ENCODE results near the gene FAM180A.
"Not testable (repeated sequence)": the region's sequence is repeated elsewhere in the genome, so short reads cannot be mapped to it uniquely, and the experiment has no call there.

The FAM180A gene

DNA sequence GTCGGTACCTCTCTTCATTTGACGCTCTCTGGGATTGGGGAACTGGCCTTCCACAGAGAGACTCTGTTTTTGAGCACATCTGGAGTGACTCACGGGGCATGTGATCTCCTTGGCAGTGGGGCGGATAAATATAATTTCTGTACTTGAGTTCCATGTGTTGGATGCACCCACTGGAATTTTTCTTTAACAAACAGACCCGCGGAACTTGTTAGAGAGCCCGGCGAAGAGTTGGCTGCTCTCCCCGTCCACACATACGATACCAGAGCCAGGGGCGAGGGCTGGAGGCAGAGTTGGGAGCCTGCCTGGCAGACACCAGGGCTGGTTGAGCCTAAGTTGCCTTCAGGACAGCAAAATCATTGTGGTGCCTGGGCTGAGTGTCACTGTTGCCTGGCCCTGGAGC lies at the start of gene FAM180A:
TSS of gene FAM180A (minus strand) at position 44 of the 400 bp plus-strand sequence. CDS start 233 bp downstream, outside the sequence.
- no peak for DNase-seq (ENCODE audit: low read depth in 2 of 2)

- no peak for DNase-seq (ENCODE audit: low read depth in 2 of 2)
Measured at GRCh38 chr7:135798095-135798494, 49.5 kb upstream of the FAM180A start.

- no peak for DNase-seq (ENCODE audit: low read depth in 2 of 2)
Measured at GRCh38 chr7:135795846-135796570, 47.4 kb upstream of the FAM180A start.

DNA sequence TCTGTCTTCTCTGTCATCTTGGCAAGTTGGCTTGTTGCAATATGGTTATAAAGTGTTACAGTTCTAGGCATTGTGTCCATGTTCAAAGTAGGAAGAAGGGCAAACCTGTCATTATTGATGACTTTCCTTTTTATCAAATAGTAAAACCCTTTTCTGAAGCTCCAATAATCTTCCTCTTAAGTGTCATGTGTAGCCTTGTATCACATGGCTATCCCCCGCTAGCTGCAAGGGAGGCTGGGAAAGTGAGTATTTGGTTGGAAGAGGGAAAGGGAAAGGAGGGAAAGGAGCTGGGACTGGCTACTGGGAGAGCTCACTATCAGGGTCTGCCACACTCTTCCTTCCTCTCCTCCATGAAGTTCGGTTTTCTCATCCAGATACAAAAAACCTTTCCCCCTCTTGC lies 45.2 kb upstream of the FAM180A start:
- DNase-seq (ENCODE audit: low read depth in 2 of 2), result no peak

GRCh38 chr7:135792866-135793265 lies 44.3 kb upstream of the FAM180A start:
- DNase-seq (ENCODE audit: low read depth in 2 of 2), result no peak

DNA sequence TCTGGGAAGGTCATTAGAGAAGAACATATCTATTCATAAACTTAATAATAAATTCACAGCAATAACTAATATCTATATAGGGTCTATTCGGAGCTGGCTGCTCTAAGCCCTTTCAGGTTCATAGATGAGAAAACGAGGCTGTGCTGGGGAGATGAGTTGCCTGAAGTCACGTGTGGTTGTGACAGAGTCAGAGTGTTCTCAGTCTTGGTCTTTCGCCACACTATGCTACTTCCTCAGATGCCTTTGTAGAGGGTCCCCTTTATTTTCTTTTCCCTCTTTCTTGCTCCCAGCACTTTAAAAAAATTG lies 43.7 kb upstream of the FAM180A start:
- DNase-seq (ENCODE audit: low read depth in 2 of 2), result no peak

DNA sequence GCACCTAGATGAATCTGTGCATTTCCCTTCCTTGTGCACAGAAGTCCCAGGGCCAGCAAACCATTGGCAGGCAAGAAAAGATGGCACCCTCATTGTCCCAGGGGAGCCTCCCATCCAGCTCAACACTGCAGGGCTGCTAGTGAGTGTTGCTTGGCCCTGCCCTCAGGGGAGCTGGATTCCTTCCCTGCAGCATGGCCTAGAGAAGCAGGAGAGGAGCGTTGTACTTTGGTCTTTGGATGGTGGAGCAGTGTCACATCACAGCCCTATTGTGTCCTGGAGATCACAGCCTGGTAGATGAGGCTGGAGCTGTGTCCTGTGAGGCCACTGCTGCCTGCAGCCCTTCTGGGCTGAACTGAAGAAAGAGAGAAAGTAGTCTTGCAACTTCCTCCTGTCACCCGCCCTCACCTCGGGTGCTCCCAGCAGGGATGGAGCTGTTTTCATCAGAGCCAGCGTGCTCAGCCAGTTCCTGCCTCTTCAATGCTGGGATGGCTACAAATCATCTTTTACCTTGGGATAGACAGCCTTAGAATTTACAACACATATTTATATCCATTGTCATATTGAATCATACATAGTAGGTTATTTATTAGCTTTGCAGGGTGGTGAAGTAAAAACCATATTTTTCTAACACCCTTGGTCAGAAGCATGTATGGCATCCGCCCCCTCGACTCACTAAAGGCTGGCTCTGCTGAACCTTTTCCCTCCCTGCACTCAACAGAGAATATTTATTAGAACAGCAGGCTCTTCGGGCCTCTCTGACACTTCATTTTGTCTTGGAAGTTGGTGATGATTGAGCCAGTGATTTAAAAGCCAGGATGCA lies 43.1 kb upstream of the FAM180A start:
- no peak for DNase-seq (ENCODE audit: low read depth in 2 of 2)

GRCh38 chr7:135790371-135790977 lies 41.9 kb upstream of the FAM180A start:
- no peak for DNase-seq (ENCODE audit: low read depth in 2 of 2)

GRCh38 chr7:135789956-135790355 lies 41.3 kb upstream of the FAM180A start:
- DNase-seq (ENCODE audit: low read depth in 2 of 2), result no peak

DNA sequence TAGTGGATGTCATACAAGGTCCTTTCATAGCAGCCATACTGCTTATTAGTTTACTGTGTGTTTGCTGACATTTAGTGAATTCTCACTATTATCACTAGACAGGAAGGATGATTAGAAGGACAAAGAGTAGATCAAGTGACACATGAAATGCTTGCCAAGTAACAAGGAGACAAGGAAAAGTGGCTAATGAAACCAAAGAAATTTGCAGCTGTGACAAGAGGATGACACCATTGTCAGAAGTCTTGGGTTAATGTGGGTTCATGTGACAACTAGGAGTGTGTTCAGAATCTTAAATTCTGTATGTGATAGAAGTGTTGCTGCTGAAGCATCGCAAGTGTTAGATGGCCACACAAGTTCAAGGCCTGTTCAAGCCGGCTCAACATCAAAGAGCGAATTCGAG lies 40.8 kb upstream of the FAM180A start:
- DNase-seq (ENCODE audit: low read depth in 2 of 2), result no peak

- DNase-seq (ENCODE audit: low read depth in 2 of 2), result no peak
Measured at GRCh38 chr7:135786911-135787310, 38.3 kb upstream of the FAM180A start.

GRCh38 chr7:135785065-135785464 lies 36.5 kb upstream of the FAM180A start:
- DNase-seq (ENCODE audit: low read depth in 2 of 2), result no peak

- DNase-seq (ENCODE audit: low read depth in 2 of 2), result no peak
Measured at GRCh38 chr7:135784013-135784412, 35.4 kb upstream of the FAM180A start.

GRCh38 chr7:135782801-135783200 lies 34.2 kb upstream of the FAM180A start:
- no peak for DNase-seq (ENCODE audit: low read depth in 2 of 2)

- no peak for DNase-seq (ENCODE audit: low read depth in 2 of 2)
Measured at GRCh38 chr7:135782377-135782776, 33.8 kb upstream of the FAM180A start.

DNA sequence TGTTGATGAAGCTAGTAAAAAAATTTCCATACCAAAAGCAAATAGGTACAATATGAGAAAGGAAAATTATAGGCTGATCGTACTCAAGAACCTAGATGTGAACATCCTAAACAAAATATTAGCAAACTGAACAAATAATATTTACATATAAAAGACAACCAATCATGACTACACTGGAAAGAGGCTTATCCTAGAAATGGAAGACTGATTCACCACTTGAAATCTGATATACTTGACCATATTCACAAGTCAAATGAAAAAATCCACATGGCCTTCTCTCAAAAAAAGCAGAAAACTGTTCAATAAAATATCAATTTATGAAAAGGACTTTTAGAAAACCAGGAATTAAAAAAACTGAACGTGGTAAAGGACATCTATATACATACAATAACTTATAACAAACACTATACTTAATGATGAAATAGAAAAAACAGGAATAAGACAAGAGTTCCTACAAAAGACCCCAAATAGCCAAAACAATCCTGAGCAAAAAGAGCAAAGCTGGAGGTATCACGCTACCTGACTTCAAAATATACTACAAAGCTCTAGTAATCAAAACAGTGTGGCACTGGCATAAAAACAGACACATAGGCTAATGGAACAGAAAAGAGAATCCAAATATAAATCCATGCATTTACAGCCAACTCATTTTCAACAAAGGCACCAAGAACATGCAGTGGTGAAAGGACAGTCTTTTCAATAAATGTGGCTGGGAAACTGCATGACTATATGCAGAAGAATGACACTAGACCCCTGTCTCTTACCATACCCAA lies 29.2 kb upstream of the FAM180A start:
- DNase-seq (ENCODE audit: low read depth in 2 of 2), result no peak

- not testable (repeated sequence) for DNase-seq (ENCODE audit: low read depth in 2 of 2)
Measured at GRCh38 chr7:135775915-135776314, 27.3 kb upstream of the FAM180A start.

DNA sequence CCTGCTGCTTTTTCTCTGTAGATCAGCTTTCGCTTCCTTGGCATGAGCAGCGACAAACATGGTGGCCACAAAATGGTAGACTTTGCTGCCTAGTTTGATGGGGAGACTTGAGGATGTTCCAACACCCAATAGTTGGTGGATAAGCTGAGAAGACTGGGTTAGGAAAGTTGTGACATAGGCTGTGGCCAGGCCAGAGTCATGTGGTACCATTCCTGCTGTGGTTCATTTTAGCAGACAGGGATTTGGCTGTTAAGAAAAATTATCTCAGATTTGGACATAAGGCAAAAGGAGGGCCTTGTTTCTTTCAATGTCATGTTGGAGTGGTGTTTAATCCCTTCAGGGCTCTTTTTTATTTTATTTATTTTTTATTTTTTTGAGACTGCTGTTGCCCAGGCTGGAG lies 26.6 kb upstream of the FAM180A start:
- DNase-seq (ENCODE audit: low read depth in 2 of 2), result no peak

GRCh38 chr7:135774284-135774683 lies 25.7 kb upstream of the FAM180A start:
- DNase-seq (ENCODE audit: low read depth in 2 of 2), result no peak

DNA sequence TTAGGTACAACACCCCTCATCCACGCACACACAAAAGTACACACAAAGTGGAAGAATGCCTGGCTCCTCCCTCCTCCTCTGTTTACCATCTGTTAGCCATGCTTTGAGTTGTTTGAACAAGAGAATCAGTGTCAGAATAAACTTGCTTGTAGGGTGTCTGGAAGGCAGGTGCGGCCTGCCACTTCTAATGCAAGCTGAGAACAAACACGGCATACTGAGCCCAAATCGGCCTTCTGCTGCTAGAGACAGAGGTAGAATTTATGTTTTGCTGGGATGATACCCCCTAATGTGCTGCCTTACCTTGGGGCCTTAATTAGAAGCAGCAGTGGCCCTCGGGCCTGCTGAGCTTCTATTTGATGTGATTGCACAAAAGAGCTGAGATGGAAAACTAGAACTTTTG lies 24.9 kb upstream of the FAM180A start:
- no peak for DNase-seq (ENCODE audit: low read depth in 2 of 2)

- no peak for DNase-seq (ENCODE audit: low read depth in 2 of 2)
Measured at GRCh38 chr7:135772639-135773222, 24.1 kb upstream of the FAM180A start.
